Measurements from ENCODE around the gene BAAT. TPM values are rescaled to one million over a fixed set of nuclear protein-coding genes. Genes with fewer than 3 reads are reported as not detected.

Gene BAAT
- total RNA-seq, 4 donors from 2014 or later = not detected

DNA sequence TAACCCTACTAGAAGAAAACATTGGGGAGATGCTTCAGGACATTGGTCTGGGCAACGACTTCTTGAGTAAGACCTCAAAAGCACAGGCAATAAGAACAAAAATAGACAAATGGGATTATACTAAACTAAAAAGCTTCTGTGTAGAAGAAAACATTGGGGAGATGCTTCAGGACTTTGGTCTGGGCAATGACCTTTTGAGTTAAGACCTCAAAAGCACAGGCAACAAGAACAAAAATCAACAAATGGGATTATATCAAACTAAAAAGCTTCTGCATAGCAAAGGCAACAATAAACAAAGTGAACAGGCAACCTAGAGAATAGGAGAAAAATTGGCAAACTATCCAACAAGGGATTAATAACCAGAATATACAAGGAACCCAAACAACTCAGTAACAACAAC, 9.9 kb upstream of the BAAT start:
- no peak overlapping the region for H3K27ac ChIP-seq
- no peaks in the 10 kb centered on the region for H3K9me3 ChIP-seq
- peaks cover 4 to 6% of the 10 kb centered on the region in 2 donors for H3K36me3 ChIP-seq
- H3K4me1 ChIP-seq = peaks cover 8 to 9% of the 10 kb centered on the region in 2 donors
- TF ChIP-seq, protein P1, sequence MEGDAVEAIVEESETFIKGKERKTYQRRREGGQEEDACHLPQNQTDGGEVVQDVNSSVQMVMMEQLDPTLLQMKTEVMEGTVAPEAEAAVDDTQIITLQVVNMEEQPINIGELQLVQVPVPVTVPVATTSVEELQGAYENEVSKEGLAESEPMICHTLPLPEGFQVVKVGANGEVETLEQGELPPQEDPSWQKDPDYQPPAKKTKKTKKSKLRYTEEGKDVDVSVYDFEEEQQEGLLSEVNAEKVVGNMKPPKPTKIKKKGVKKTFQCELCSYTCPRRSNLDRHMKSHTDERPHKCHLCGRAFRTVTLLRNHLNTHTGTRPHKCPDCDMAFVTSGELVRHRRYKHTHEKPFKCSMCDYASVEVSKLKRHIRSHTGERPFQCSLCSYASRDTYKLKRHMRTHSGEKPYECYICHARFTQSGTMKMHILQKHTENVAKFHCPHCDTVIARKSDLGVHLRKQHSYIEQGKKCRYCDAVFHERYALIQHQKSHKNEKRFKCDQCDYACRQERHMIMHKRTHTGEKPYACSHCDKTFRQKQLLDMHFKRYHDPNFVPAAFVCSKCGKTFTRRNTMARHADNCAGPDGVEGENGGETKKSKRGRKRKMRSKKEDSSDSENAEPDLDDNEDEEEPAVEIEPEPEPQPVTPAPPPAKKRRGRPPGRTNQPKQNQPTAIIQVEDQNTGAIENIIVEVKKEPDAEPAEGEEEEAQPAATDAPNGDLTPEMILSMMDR (IDR thresholded peaks at IDR 0.05) = no peak
- TF ChIP-seq POLR2A (IDR thresholded peaks at IDR 0.05) = no peak
- H3K27me3 ChIP-seq = no peaks in the 10 kb centered on the region
- intact Hi-C loops (cut with DNase I) = no loop called here
- 92 to 97% methylated on average over 1 of the region's 1 CpG for WGBS, 2 donors
- DNase-seq = no peak
- H3K4me3 ChIP-seq (replicated peaks in 1 of 3) = no peak overlapping the region

GRCh38 chr9:101393135-101393534, 8.3 kb upstream of the BAAT start:
- no peaks in the 10 kb centered on the region for H3K27me3 ChIP-seq
- H3K4me1 ChIP-seq = peaks cover 4 to 5% of the 10 kb centered on the region in 2 donors
- WGBS, 2 donors = 96% methylated on average over 3 of the region's 3 CpGs
- no peak overlapping the region for H3K27ac ChIP-seq
- intact Hi-C loops (cut with DNase I) = no loop called here
- no peak overlapping the region for H3K4me3 ChIP-seq (replicated peaks in 1 of 3)
- no peak for DNase-seq
- TF ChIP-seq, protein P1 (IDR thresholded peaks at IDR 0.05) = no peak
- TF ChIP-seq POLR2A (IDR thresholded peaks at IDR 0.05) = no peak
- H3K36me3 ChIP-seq = peaks cover 10 to 16% of the 10 kb centered on the region in 2 donors
- H3K9me3 ChIP-seq = no peaks in the 10 kb centered on the region

DNA sequence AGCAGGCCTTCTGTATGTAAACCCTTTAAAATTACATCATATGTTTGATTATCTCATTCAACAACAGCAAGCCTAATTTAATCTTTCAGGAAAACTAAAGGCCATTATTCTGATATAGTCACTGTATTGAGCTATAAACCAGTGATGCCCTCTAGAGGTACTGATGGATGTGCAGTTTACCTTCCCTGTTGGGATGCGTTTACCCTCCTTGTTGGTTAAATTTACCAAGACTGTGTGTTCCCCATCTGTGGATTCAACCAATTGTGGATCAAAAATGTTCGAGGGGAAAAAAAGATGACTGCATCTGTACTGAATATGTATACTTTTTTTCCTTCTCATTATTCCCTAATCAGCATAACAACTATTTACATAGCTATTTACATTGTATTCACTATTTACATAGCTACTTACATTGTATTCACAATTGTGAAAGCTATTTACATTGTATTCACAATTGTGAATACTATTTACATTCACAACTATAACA, 3.7 kb upstream of the BAAT start:
- WGBS, 2 donors = 86 to 95% methylated on average over 2 of the region's 2 CpGs
- Histone ChIP-seq H3K4me1 (no peaks in the 10 kb centered on the region), H3K9me3 (no peaks in the 10 kb centered on the region), H3K4me3 (replicated peaks in 1 of 3) (no peak overlapping the region), H3K27me3 (no peaks in the 10 kb centered on the region), H3K36me3 (peaks cover 10 to 16% of the 10 kb centered on the region in 2 donors), H3K27ac (no peak overlapping the region)
- TF ChIP-seq, protein P1 (IDR thresholded peaks at IDR 0.05) = no peak
- no peak for TF ChIP-seq POLR2A (IDR thresholded peaks at IDR 0.05)
- no peak for DNase-seq
- intact Hi-C loops (cut with DNase I) = no loop called here

- no peaks in the 10 kb centered on the region for H3K4me1 ChIP-seq
- H3K4me3 ChIP-seq (replicated peaks in 1 of 3) = no peak overlapping the region
- H3K27ac ChIP-seq = no peak overlapping the region
- DNase-seq = no peak
- H3K9me3 ChIP-seq = no peaks in the 10 kb centered on the region
- no peaks in the 10 kb centered on the region for H3K27me3 ChIP-seq
- intact Hi-C loops (cut with DNase I) = no loop called here
- peaks cover 10 to 16% of the 10 kb centered on the region in 2 donors for H3K36me3 ChIP-seq
- WGBS, 2 donors = 57 to 58% methylated on average over 6 of the region's 6 CpGs
- TF ChIP-seq, protein P1 (IDR thresholded peaks at IDR 0.05) = peak in 3 of 6 experiments; percentile 36 to 48 (median 41)
- no peak for TF ChIP-seq POLR2A (IDR thresholded peaks at IDR 0.05)
Measured at GRCh38 chr9:101387871-101388506, 3.2 kb upstream of the BAAT start.

DNA sequence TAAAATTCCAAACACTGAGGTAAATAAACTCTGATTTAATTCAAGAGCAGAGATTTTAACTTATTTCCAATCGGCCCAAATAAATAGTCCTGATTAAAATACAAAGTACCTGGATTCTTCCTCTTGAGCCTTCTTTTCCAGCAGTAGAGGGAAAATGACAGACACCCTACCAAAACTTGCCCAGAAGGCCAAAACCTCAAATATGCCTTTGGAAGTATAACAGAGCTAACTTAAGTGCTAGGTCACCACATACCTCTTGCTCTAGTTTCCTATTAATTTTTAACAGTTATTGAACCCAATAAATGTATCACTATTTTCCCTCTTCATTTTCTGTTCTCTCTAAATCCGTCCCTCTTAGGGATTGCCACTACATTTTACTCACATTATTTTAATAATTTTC, 1.4 kb downstream of the BAAT start:
- intact Hi-C loops (cut with DNase I) = no loop called here
- Histone ChIP-seq H3K4me1 (no peaks in the 10 kb centered on the region), H3K27me3 (no peaks in the 10 kb centered on the region), H3K9me3 (no peaks in the 10 kb centered on the region), H3K27ac (no peak overlapping the region), H3K36me3 (peaks cover 0 to 2% of the 10 kb centered on the region in 2 donors), H3K4me3 (replicated peaks in 1 of 3) (no peak overlapping the region)
- WGBS, 2 donors = 92 to 97% methylated on average over 2 of the region's 2 CpGs
- DNase-seq = no peak
- TF ChIP-seq, protein P1 (IDR thresholded peaks at IDR 0.05) = no peak
- TF ChIP-seq POLR2A (IDR thresholded peaks at IDR 0.05) = no peak

All from thyroid gland (tissue), 4 donors.